Frontal cortex (tissue), 4 donors: ENCODE data around the gene CPSF7. TPM values are rescaled to one million over a fixed set of nuclear protein-coding genes. Genes with fewer than 3 reads are reported as not detected.
"Not testable (repeated sequence)": the region's sequence is repeated elsewhere in the genome, so short reads cannot be mapped to it uniquely, and the experiment has no call there.

ENCODE experiments used
- DNase-seq, 2 donors: peaks; one replicate each; pipeline ENCODE4 v3.0.0; 2012; ENCODE audit warnings: low spot score in 2 of 2
- FAIRE-seq: peaks from 2 replicates; lab custom pipeline; 2012; peaks lifted over from hg19 to GRCh38; lab: Jason Lieb, UNC
- total RNA-seq: library from RNA; depleted of rRNA; stranded (reverse); fragments of >200 nt; gene quantifications from one replicate; pipeline ENCODE4 v1.2.3, GENCODE V29; 2014
- donor health status: control.
- donor health status: control.
- donor health status: control.

The CPSF7 gene, protein sequence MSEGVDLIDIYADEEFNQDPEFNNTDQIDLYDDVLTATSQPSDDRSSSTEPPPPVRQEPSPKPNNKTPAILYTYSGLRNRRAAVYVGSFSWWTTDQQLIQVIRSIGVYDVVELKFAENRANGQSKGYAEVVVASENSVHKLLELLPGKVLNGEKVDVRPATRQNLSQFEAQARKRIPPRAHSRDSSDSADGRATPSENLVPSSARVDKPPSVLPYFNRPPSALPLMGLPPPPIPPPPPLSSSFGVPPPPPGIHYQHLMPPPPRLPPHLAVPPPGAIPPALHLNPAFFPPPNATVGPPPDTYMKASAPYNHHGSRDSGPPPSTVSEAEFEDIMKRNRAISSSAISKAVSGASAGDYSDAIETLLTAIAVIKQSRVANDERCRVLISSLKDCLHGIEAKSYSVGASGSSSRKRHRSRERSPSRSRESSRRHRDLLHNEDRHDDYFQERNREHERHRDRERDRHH
- total RNA-seq, result 15.5 TPM

DNA sequence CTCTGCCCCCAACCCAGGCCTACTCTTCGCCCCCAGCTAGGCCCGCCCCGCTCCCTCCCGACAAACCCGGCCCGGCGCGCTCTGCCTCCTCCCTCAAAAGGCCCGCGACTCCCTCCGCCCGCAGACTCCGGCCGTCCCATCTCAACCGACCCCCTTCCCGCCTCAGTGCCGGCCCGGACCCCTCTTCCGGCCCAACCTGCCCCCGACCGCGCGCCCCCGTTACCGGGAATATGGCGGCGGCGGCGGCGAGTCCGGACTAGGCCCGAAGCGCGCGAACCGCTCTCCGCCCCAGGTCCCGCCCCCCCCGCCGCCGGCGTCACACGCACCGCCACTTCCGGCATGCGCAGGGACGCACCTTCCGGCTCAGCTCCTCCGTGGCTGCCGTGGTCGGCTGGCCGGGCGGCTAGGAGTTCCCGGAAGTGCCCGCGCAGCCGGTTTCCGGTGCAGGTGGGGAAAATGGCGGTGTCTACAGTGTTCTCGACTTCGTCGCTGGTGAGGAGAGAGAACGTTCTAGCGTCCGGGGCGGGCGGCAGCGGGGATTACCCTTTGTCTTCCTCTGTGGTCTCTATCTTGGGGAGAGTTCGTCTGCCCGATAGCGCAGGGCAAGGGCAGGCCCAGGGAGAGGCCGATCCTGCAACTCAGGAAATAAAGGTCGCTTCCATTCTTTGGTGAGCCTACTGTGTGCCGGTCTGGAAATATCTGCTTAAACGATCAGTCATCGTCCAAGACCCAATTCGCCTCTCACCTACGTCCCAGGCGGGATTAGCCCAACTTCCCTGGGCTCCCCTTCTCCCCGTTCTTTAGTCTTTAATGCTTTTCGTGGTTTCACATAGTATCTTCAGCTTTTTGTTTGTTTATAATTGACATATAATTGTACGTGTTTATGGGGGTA, at the start of gene CPSF7, which contains the start of gene SDHAF2:
Gene CPSF7 (minus strand): TSS at position 285 of the 892 bp plus-strand sequence. CDS start 740 bp downstream, outside the sequence.
Gene SDHAF2 (plus strand): TSS at position 434 of the 892 bp plus-strand sequence. CDS start 23 bp downstream, at position 457.
- FAIRE-seq (no peak), DNase-seq (peak; percentile 95)

DNA sequence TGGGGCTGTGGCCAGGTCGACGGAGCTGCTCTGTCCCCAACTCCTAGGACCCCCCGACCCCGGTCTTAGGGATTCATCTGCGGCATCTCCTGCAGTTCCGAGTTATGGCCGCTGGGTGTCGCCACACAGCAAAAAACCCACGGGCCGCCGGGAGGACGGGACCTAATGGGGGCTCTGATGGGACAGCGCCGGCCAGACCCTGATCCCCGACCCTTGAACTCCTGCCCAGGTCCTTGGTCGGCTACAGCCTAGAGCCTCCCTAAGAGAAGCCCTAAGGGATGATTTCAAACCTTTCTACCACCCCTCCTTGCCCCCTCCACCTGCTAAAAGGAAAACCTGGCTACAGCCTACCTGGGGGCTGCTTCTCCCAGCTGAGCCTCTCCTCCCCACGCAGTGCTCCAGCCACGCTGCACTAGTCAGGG, 48.0 kb upstream of the CPSF7 start:
- DNase-seq (peak in 1 of 2 donors; percentile 68), FAIRE-seq (no peak)

DNA sequence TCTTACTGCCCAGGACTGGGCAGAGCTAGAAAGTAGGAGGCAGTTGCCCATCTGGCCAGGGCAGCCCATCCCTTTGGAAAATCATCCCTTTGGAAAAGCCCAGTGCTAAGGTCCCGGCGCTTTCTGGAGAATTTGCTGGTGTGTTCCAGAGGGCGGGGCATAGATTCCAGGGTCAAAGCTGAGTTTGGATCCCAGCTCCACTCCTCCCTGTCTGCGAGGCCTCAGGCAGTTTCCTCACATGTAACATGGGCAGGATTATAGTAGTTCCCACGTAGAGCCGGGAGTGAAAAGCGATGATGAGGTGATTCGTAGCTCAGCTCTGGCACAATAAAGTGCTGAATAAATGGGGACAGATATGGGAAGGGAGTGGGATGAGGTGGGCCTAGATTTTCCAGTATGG, 47.4 kb upstream of the CPSF7 start:
- DNase-seq, result peak in 1 of 2 donors; percentile 1
- FAIRE-seq, result no peak

DNA sequence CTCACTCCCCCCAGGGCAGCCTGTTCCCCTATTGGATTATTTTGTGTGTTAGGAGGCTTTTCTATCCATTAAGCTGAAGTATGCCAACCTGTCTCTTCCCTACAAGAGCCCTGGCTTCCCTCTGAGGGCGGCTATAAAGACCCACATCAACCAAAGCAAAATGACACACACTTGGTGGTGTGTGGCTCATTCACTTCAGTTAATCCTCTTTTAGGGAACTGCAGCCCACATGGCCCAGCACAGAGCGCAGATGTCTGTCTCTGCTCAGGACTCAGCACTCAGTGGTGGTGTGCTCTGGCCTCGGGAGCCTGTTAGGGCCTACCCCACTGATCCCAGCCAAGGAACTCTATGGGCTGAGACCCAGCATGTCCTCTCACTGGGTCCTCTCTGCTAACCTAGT, 46.6 kb upstream of the CPSF7 start:
- no peak for DNase-seq
- no peak for FAIRE-seq

DNA sequence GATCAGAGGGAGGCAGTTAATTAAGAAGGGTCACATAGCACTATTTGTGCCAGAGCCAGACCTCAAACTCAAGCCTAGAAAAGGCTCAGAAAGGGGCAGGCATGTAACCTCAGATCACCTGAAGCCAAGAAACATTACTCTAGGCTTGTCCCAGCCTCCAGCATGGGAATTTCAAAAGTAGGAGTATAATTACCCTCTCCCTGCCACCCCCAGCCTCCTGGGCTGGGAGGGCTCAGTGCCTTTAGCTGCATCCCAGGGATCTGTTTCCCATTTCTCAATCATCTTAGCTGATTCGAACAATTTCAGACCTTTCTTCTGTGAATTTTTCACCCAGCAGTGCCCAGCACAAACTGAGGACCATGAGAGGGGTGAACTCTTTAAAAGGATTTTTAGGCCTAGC, 45.7 kb upstream of the CPSF7 start:
- FAIRE-seq (no peak), DNase-seq (no peak)

DNA sequence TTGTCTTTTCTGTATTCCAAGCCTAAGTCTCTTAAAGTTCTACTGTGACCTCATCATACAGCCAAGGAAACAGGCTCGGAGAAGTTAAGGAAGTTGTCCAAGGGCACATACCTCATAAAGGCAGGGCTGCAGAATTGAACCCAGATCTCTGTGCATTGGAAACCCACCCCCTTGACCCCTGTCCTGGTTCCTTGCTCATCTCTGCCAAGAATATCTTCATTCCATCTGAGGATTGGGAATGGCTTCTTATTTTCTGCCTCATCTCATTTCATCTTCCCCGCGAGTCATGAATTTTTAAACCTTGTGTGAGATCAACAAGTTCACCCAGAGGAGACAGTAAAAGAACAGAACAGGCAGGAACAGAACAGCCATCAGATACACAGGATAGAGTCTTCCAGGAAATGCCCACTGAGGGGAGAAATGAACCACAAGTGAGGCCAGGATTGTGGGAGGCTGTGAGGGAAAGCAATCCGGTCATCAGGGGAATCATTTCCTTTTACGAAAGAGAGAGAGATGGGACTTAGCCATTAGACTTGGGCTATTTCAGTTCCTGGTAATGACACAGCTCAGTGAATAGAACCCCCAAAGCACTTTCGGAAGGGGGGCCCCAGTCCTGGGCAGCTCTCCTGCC, 44.4 kb upstream of the CPSF7 start:
- FAIRE-seq, result no peak

DNA sequence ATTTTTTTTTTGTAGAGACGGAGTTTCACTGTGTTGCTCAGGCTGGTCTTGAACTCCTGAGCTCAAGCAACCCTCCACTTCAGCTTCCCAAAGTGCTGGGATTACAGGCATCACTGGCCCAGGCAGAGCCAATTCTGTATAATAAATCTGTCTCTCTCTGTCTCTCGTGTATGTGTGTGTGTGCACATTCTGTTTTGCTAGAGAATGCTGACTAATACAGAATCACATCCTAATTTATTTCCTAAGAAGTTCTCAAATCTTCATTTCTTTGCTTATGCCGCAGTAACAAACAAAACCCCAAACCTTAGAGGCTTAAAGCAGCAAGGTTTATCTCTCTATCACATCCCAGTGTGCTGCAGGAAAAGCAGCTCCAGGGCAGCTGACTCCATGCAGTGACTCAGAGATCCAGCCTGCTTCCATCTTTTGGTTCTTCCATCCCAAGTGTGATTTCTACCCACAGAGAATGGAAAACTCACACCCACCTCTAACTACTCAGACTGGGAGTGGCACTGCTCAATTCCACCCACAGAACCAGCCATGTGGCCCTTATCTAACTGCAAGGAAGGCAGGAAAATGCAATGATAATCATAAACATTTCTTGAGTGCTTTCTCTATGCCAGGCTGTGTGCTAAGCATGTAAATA, 43.7 kb upstream of the CPSF7 start:
- FAIRE-seq (no peak), DNase-seq (no peak)

More for the DNA sequence above, 44.4 kb upstream of the CPSF7 start:
- no peak for DNase-seq

DNA sequence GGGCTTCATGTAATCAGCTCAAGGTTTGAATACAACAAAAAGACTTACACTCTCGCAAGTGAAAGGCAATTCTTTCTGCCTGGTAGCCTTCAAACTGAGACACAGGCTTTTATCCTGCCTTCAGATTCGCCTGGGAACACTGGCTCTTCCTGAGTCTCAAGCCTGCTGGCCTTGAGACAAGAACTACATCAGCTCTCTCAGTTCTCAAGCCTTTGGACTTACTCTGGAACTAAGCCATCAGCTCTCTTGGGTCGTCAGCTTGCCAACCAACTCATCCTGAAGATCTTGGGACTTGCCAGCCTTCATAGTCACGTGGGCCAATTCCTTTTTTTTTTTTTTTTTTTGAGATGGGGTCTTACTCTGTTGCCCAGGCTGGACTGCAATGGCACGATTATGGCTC, 43.1 kb upstream of the CPSF7 start:
- DNase-seq, result no peak
- no peak for FAIRE-seq

DNA sequence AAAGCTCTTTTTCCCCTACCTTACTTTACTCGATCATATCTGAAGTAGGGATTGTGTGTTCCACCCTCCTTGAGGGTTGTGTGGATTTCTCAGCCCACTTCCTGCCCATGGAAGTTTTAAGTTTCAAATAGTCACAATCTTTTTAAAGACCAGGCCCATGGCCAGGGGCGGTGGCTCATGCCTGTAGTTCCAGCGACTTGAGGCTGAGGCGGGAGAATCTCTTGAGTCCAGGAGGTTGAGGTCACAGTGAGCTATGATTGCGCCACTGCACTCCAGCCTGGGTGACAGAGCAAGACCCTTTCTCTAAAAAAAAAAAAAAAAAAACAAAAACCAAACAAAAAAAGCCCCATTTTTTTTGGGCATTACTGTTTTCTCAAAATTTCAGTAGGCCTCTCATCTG, 42.5 kb upstream of the CPSF7 start:
- no peak for DNase-seq
- no peak for FAIRE-seq

DNA sequence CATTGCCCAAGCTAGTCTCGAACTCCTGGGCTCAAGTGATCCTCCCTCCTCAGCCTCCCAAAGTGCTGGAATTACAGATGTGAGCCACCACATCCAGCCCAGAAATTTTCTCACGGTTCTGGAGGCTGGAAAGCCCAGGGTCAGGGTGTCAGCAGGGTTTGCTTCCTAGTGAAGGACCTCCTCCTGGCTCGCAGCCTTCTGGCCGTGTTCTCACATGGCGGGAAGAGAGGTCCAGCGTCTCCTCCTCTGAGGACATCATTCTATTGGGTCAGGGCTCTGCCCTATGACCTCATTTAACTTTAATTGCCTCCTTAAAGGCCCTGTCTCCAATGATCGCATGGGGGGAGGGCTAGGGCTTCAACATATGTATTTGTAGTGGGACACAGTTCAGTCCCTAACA, 38.2 kb upstream of the CPSF7 start:
- FAIRE-seq (no peak), DNase-seq (no peak)

DNA sequence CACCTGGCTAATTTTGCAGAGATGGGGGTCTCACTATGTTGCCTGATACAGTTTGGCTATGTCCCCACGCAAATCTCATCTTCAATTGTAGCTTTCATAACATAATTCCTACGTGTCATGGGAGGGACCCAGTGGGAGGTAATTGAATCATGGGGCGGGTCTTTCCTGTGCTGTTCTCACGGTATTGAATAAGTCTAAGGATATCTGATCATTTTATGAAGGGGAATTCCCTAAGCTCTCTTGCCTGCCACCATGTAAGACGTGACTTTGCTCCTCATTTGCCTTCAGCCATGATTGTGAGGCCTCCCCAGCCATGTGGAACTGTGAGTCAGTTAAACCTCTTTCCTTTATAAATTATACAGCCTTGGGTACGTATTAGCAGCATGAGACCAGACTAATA, 37.8 kb upstream of the CPSF7 start:
- not testable (repeated sequence) for FAIRE-seq, DNase-seq

DNA sequence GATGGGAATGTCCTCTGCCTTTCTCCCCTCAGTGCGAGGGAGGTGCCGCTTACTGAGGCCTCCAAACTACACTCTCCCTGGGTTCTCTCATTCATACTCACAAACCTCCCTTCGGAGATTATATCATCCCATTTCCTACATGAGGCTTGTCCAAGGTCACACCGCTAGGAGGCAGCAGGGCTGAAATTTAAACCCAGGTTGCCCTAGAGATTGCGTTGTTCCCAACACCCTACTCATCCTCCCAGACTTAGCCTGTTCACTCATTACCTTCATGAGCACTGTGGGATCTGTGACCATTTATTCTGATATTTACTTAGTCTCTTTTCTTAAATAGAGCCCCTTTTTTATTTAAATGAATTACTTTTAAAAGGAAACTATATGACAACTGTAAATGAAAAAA, 31.2 kb upstream of the CPSF7 start:
- FAIRE-seq, result no peak
- DNase-seq, result no peak

DNA sequence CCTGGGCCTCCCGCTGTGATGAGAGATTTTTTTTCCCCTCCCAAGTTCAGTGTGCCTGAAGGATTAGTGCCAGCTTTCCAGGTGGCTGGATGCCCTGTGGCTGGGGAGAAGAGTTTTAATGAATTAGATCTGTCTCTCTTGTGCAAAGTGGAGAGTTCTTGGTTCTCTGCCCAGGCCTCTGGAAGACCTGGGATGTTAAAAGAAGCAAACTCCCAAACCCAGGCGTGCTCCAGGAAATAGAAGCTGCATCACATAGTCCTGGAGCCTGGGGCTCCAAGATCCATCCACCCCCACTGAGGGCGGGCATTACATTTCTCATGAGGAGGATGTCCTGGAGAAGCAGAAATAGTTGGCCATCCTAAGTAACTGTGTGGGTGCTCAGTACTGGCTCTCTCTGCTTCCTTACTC, 30.7 kb upstream of the CPSF7 start:
- FAIRE-seq, result no peak

DNA sequence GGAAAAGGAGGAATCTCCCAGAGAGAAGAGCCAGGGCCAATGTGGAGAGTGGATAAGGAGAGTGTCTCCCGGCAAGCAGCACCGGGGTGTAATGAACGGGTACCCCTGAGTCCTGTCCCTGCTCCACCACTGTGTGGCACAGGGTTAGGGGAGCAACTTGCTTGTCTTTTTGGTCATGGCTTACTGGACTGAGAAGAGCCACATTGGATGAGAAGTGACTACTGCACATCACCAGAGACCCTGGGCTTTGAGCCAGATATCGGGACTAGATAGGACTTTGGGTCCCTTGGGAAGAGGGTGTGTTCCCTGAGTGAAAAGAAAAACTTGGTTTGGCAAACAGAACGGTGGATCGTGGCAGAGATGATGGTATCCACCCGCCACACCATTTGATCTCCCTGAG, 24.7 kb upstream of the CPSF7 start:
- DNase-seq (no peak), FAIRE-seq (no peak)

More for the DNA sequence above, 30.7 kb upstream of the CPSF7 start:
- DNase-seq, result no peak

DNA sequence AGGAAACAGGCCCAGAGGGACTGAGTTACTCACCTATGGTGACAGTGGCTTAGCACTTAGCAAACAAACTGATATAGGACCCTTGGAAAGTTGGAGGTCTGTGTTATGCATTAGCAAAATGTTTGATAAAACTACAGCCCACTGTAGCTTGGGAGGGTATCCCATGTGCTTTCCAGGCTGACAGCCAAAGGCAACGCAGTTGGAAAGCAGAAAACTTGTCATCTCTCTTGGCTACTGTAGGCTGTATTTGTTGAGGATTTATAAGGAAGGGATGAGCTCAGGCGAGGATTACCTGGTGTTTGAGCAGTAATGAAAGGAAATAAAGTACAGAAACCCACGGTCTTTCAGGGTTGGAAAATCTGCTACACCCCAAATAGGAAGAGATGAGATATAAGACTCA, 23.9 kb upstream of the CPSF7 start:
- DNase-seq, result no peak
- FAIRE-seq, result no peak

DNA sequence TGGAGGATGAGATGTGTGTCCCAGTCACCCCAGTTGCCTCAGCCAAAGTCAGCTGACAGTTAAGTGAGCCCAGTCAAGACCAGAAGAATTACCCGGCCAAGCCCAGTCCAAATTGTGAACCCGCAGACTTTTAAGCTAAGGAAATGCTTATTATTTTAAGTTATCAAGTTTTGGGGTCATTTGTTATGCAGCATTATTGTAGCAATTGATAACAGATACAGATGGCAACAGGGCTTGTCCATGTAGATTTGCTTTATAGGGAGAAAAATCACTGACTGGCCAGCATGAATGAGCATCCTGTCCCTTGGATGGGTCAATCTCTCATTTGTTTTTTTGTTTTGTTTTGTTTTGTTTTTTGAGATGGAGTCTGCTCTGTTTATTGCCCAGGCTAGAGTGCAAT, 23.1 kb upstream of the CPSF7 start:
- FAIRE-seq (no peak), DNase-seq (no peak)

DNA sequence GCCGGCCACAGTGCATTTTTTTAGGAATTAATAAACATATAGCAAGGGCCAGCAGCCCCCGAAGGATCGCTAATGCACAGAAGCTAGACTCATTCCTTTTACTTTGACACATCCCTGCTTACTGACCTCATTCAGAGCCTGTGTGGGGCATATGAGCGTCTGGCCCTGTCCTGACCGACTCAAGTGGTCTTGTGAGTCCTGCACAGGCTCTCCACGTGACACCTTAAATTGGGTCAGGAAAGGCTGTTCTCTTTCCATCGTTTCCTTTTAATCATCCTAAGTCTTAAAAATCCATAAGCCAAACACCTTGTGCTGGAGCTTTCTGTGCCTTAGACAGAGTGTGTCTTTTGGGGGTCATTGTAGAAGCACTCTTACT, 18.8 kb upstream of the CPSF7 start:
- FAIRE-seq, result no peak

DNA sequence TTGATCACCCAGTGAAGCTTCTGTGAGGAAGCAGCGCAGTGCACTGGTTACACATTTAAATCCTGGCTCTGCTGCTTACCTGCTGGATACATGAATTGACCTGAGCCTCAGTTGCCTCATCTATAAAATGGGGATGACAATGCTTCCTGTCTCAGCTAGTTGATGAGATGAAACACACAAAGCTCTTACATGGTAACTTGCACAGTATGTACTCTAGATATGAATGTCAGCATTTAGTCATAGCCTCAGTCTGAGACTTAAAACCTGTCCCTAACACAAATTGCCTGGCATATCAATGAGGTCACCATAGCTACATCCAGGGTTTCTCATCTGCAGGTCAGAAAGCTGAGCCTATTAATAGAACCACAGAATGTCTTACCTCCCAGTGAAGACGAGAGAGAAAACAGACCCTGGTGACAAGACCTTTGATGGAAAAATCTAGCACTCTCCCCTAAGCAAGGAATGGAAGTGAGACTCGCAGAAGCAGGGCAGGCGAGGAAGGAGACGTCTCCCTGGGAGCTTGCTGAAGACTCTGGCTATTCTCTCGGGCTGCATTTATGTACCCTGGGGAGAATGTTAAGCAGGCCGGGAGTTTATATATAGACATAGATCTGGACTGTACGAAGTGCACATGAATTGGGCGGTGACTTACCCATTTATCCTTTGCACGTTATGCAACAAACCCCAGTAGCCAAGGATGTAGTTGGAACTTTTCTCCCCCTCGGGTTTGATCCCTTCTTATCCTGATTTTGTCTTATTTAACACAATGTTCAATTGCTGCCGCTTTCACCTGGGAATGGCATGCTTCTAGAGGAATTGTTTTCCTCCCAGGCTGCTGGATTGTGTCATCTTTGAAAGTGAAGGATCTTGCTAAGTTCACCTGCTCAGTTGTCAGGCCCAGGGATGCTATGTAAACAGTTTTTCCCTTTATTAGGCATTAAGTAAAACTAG, 18.1 kb upstream of the CPSF7 start:
- no peak for DNase-seq
- FAIRE-seq, result no peak

More for the DNA sequence above, 18.8 kb upstream of the CPSF7 start:
- no peak for DNase-seq

DNA sequence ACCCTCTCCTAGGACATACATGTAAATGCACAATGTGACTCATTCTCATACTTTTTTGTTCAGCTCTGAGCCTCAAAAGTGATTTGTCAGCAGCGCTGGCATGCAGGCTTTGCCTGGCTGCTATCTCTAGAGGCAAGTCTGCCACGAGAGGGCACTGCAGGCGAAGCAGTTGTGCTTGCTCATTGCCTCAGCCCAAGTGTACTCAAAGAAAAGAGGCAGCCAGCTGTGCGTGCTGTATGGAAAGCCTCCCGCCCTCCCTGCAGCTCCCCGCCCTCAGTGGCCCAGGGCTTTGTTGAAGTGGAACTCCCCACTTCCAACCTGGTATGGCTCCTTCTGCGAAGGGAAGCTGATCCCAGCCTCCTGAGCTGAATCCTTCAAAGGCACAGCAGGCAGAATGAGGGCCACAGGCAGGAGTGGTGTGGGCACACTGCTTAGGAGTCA, 16.5 kb upstream of the CPSF7 start:
- FAIRE-seq, result no peak
- peak; percentile 40 to 76 for DNase-seq
